ENCODE measurements around the gene MYO7B.
A peak's percentile ranks its signal among the peaks of the same experiment; 100 is the strongest.
"Not testable (repeated sequence)": the region's sequence is repeated elsewhere in the genome, so short reads cannot be mapped to it uniquely, and the experiment has no call there.

The MYO7B gene

DNA sequence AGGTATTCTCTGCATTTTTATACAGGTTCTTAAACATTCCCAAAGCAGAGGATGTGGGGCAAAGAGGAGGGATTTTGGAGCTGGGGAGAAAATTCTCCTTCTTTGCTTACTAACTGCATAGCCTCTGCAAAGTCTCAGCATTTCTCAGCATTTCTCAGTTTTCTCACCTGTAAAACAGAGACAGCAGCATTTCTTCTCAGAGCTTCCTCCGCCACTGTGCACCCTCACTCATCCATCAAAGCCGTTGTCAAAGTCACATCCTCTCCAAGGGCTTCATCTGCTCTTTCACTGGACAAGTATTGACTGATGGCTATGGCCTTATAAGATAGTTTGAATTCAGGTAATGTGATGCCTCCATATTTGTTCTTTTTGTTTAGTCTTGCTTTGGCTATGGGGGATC is 17.4 kb downstream of the MYO7B start:
- no peak for DNase-seq (ENCODE audit: low read depth)

- no peak for DNase-seq (ENCODE audit: low read depth)
Measured at GRCh38 chr2:127558911-127559310, 23.4 kb downstream of the MYO7B start.

- DNase-seq (ENCODE audit: low read depth) = no peak
Measured at GRCh38 chr2:127559454-127559853, 24.0 kb downstream of the MYO7B start.

GRCh38 chr2:127560201-127560930 is 24.9 kb downstream of the MYO7B start:
- DNase-seq (ENCODE audit: low read depth) = no peak

- peak; percentile 3 for DNase-seq (ENCODE audit: low read depth)
Measured at GRCh38 chr2:127560931-127561280, 25.4 kb downstream of the MYO7B start.

DNA sequence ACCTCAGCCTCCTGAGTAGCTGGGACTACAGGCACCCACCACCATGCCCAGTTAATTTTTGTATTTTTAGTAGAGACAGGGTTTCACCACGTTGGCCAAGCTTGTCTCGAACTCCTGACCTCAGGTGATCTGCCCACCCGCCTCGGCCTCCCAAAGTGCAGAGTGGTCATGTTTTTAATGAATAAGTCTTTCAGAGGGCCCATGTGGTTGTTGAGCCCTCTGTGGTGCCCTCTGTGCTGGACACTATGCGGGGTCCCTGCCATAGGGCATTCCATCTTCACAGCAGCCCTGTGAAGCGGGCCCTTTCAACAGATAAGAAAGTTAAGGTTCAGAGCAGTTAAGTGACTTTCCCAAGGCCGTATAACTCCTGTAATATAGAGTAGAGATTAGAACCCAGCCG is 25.9 kb downstream of the MYO7B start:
- no peak for DNase-seq (ENCODE audit: low read depth)

GRCh38 chr2:127562936-127563335 is 27.5 kb downstream of the MYO7B start:
- DNase-seq (ENCODE audit: low read depth) = no peak

DNA sequence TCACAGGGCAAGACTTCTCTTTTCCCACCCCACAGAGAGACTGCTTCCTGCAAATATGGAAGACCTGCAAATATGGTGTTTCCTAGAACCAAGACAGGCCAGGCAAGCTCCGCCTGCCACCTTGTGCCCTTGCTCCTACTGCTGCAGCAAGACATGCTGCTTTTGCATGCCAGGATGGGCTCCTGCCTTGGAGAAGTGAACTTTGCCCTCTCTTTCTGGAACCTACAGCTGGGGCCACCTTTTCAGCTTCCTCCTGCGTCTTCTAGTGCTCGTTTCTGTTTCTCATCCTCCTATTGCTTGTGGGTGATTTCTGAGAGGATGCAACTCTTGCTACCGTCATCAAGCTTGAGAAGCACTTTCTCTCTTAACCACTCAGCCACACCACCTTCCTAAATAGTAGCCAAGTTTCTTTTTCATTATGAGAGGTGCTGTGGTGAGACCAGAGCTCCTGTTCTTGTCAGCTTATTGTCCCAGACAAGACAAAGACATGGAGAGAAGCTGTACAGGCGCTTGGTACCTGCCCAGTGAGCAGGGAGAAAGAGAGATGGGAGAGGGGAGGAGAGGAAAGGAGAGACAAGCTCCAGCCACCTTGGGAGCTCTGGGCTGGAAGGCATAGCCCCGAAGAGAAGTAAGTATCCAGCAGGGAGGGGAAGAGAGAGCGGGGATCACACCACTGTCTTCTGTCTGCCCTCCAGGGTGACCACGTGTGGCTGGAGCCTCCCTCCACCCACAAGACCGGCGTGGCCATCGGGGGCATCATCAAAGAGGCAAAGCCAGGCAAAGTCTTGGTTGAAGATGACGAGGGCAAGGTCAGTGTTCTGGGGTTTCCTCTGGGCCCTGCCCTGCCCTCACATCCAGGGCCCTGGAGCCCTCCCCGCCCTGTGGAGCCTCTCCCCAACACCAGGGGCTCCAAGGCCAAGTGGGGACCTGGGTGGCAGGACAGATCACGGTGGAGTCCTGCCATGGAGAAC is 28.3 kb downstream of the MYO7B start:
- no peak for DNase-seq (ENCODE audit: low read depth)

DNA sequence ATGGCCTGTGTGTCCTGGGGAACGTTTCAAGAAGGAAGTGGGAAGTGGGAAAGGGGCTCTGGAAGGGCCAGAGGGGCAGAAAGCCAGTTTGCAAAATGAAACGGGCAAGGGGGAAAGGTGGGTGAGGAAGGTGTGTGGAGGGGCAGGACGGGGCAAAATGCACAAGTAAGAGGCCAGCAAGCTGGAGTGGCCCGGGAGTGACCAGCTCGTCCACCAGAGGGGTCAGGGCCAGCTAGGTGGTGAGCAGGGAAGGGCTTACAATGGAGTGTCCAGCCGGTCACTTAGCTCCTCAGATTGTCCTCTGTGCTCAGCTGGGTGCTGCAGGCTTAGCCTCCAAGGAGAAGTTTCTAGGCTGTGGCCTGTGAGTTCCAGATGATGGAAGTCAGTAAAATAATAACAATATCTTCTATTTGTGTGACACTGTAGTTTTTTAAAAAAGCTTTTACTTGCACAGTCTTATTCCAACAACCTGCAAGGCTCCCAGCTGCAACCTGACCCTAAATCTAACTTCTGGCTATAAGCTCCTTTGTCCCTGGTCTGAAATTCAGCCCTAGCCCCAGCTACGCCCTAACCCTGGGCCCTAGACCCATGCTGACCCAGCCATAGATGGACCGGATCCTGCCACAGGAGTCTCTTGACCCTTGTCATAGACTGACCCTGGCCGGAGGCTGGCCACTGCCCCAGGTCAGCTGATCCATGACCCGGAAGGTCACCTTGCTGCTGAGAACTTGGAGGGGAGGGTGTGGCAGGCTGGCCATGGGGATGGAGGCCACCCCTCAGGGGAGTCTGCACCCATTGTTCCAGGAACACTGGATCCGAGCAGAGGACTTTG is 29.2 kb downstream of the MYO7B start:
- no peak for DNase-seq (ENCODE audit: low read depth)

DNA sequence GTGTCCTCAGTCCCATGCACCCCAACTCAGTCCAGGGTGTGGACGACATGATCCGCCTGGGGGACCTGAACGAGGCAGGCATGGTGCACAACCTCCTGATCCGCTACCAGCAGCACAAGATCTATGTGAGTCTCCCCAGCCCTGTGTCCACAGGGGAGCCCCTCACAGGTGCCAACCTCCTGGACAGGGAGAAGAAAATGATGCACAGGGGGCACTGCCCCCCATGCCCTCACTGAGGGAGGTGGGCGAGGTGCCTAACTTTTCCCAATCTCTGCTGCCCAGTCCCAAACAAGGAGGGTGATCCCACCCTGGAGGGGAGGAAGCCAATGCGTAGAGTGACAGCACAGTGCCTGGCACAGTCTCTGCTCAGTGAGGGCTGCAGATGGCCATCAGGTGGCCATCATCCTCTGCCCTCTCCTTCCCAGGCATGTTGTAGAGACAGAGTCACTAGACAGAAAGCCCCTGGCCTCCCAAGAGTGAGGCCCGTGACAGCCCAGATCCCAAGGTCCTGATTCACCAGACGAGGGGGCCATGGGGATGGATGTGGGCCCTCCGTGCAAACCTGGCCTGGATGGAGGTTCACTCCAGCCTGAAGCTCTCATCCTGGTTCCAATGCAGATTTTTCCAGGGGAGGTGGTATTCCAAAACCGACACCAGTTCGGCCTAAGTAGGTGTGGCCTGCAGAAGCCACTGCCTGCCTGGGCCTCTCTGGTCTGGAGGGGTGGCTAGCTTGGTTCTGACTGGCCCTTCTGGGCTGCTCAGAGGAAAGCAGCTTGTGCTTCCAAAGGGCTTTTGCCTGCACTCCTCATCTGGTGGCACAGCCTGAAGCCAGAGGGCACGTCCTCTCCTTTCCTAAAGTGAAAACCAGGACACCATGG is 30.0 kb downstream of the MYO7B start:
- DNase-seq (ENCODE audit: low read depth) = no peak

DNA sequence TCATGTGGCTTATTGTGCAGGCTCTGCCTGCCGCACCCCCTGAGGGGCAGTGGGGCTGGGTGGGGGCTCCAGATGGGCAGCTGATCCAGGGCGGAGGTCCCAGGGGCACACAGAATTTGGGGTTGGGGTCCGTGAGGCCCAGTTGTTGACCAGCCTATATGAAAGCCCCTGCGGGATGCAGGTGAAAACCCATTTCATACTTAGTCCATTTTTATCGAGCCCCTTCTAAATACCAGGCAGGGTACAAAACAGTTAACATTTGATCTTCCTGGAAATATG is 30.6 kb downstream of the MYO7B start:
- DNase-seq (ENCODE audit: low read depth) = no peak

DNA sequence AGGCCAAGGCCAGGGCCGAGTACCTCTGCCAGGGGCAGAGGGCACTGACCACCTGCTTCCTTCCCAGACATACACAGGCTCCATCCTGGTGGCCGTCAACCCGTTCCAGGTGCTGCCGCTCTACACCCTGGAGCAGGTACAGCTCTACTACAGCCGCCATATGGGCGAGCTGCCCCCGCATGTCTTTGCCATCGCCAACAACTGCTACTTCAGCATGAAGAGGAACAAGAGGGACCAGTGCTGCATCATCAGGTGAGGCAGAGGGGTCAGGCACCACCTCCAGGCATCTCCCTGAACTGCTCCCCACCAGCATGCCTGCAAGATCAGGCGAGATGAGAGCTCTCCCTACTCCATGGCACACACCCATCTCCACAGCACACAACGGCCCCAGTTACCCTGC is 31.1 kb downstream of the MYO7B start:
- no peak for DNase-seq (ENCODE audit: low read depth)

GRCh38 chr2:127567351-127567854 is 31.9 kb downstream of the MYO7B start:
- DNase-seq (ENCODE audit: low read depth) = no peak

- no peak for DNase-seq (ENCODE audit: low read depth)
Measured at GRCh38 chr2:127568128-127568527, 32.6 kb downstream of the MYO7B start.

DNA sequence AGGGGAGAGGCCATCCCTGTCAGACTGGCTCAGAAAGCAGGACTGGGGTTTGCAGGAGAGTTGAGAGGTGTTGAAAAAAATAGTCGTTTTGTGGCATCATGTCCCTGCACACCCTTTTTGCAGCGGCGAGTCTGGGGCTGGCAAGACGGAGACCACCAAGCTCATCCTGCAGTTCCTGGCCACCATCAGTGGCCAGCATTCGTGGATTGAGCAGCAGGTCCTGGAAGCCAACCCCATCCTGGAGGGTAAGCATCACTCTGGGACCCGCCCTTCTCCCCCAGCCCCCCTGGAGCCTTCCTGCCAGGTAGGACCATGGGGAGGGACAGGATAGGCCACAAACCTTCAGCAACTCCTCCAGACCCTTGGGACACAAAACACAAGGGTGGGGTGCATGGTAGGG is 34.2 kb downstream of the MYO7B start:
- no peak for DNase-seq (ENCODE audit: low read depth)

- DNase-seq (ENCODE audit: low read depth) = no peak
Measured at GRCh38 chr2:127570282-127571250, 35.1 kb downstream of the MYO7B start.

- DNase-seq (ENCODE audit: low read depth) = not testable (repeated sequence)
Measured at GRCh38 chr2:127572352-127572751, 36.9 kb downstream of the MYO7B start.

GRCh38 chr2:127572841-127573240 is 37.4 kb downstream of the MYO7B start:
- no peak for DNase-seq (ENCODE audit: low read depth)

- no peak for DNase-seq (ENCODE audit: low read depth)
Measured at GRCh38 chr2:127573298-127573697, 37.8 kb downstream of the MYO7B start.

GRCh38 chr2:127573771-127574170 is 38.3 kb downstream of the MYO7B start:
- no peak for DNase-seq (ENCODE audit: low read depth)
